Body of pancreas (tissue), 4 donors: ENCODE measurements around the gene NFATC2. TPM values are rescaled to one million over a fixed set of nuclear protein-coding genes. Genes with fewer than 3 reads are reported as not detected.

ENCODE experiments used
- ATAC-seq: fragments of 150-250 bp; one replicate; pipeline ENCODE4 v1.9.1; 2016
- DNase-seq, 4 donors: peaks; one replicate each; pipeline ENCODE4 v3.0.0-alpha.2; 2019
- H3K27ac ChIP-seq, 4 donors: fragments of 200-600 bp; sonication (generic); 1 replicate in 3 of 4; 2 replicates in 1 of 4; pipeline versions ENCODE4 v1.5.1 to v1.6.1; 2016 to 2019; ENCODE audit warnings: mild to moderate bottlenecking in 1 of 4, mixed read lengths in 1 of 4, moderate library complexity in 1 of 4
- H3K27me3 ChIP-seq, 2 donors: fragments of 200-600 bp; sonication (generic); one replicate each; pipeline ENCODE4 v1.6.0; 2016; ENCODE audit warnings: mild to moderate bottlenecking in 1 of 2
- H3K36me3 ChIP-seq, 2 donors: fragments of 200-600 bp; sonication (generic); replicated peaks in 1 of 2; 2 replicates each; pipeline ENCODE4 v1.5.1; 2016; ENCODE audit warnings: low read depth in 2 of 2; ENCODE audit not compliant: insufficient read depth in 1 of 2
- H3K4me1 ChIP-seq: fragments of 200-600 bp; sonication (generic); one replicate; pipeline ENCODE4 v1.6.0; 2016
- H3K4me3 ChIP-seq, 2 donors: fragments of 200-600 bp; sonication (generic); 1 replicate in 1 of 2; 2 replicates in 1 of 2; pipeline ENCODE4 v1.5.1; 2016 to 2019
- H3K9me3 ChIP-seq, 3 donors: fragments of 200-600 bp; sonication (generic); 1 replicate in 2 of 3; 2 replicates in 1 of 3; pipeline ENCODE4 v1.5.1; 2016
- POLR2A ChIP-seq, 3 donors: fragments of 450-650 bp; IDR thresholded peaks; one replicate each; pipeline ENCODE4 v1.6.1; 2016; ENCODE audit warnings: antibody characterized with exemption in 3 of 3, mild to moderate bottlenecking in 2 of 3
- WGBS, 2 donors: methylation state at CpG; one replicate each; pipeline ENCODE4 v1.1.5; 2017; 5-methylcytosine and 5-hydroxymethylcytosine counted together
- intact Hi-C: fragments of 100-400 bp; cut with DNase I; formaldehyde crosslinking; loops from one replicate; pipeline ENCODE4 v1.15.1; 2023
- total RNA-seq, 2 donors: library from RNA; depleted of rRNA; stranded (reverse); fragments of >200 nt; gene quantifications; one replicate each; pipeline ENCODE4 v1.1.0, GENCODE V29; 2016
- TF ChIP-seq, protein P1 (sequence below), 7 experiments: fragments of 450-650 bp in 4 of 7; fragments of 200-600 bp in 3 of 7; sonication (generic) in 3 of 7; IDR thresholded peaks; one replicate each; pipeline ENCODE4 v1.5.1; 2016 to 2019; ENCODE audit warnings: antibody characterized with exemption in 7 of 7

The NFATC2 gene
- total RNA-seq, 2 donors from 2014 or later, result 4.9 to 7.6 TPM

DNA sequence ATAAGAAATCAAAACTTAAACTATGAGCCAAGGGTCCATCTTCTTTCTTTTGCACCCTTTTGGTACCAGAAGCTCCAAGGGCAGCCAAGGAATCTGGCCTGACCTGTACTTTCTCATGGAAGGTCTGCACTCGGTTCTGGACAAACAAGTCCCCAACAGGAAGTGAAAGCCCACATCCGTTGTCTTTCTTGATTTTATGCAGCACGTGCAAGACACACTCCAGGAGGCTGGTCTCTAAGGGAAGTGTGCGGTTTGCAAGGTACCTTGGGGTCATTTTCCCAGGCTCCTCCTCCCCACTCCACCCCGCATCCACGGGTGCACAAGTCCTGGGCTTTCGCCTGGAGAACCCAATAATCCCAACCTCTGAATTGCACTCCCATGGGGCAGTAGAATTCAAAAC lies 101.9 kb downstream of the NFATC2 start:
- Histone ChIP-seq H3K9me3 (no peaks in the 10 kb centered on the region), H3K27me3 (no peaks in the 10 kb centered on the region), H3K27ac (no peak overlapping the region), H3K36me3 (no peaks in the 10 kb centered on the region), H3K4me1 (no peaks in the 10 kb centered on the region), H3K4me3 (no peak overlapping the region)
- DNase-seq (no peak), ATAC-seq (no peak)
- 64 to 71% methylated on average over 6 to 7 of the region's 7 CpGs for WGBS, 2 donors
- intact Hi-C loops, result no loop called here
- TF ChIP-seq POLR2A (IDR thresholded peaks at IDR 0.05), result no peak
- TF ChIP-seq, protein P1, sequence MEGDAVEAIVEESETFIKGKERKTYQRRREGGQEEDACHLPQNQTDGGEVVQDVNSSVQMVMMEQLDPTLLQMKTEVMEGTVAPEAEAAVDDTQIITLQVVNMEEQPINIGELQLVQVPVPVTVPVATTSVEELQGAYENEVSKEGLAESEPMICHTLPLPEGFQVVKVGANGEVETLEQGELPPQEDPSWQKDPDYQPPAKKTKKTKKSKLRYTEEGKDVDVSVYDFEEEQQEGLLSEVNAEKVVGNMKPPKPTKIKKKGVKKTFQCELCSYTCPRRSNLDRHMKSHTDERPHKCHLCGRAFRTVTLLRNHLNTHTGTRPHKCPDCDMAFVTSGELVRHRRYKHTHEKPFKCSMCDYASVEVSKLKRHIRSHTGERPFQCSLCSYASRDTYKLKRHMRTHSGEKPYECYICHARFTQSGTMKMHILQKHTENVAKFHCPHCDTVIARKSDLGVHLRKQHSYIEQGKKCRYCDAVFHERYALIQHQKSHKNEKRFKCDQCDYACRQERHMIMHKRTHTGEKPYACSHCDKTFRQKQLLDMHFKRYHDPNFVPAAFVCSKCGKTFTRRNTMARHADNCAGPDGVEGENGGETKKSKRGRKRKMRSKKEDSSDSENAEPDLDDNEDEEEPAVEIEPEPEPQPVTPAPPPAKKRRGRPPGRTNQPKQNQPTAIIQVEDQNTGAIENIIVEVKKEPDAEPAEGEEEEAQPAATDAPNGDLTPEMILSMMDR (IDR thresholded peaks at IDR 0.05), result no peak

DNA sequence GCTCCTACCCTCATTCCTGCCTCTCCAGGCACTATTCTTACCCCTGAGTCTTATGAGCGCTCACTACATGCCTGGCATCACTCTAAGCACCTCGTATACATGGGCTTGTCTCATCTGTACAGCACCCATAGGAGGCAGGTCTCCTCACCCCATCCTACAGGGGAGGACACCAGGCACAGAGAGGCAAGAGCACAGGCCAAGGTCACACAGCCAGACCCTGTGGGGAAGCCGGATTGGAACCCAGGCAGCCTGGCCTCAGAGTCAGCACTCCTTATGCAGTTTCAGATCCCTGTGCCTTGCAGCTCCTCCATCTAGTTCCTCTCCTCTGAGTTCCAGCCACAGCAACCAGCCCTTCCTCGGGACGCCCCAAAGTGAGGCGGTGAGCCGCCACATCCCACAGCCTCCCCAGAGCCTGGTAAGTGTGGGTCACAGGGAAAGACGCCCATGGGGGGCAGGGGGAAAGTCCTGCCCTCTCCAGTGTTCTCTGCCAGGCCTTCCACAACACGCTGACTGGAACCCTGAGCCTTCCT lies 103.3 kb downstream of the NFATC2 start:
- TF ChIP-seq, protein P1 (IDR thresholded peaks at IDR 0.05), result no peak
- no peak for TF ChIP-seq POLR2A (IDR thresholded peaks at IDR 0.05)
- no peaks in the 10 kb centered on the region for H3K36me3 ChIP-seq
- no peak for ATAC-seq
- intact Hi-C loops, result no loop called here
- H3K27me3 ChIP-seq, result no peaks in the 10 kb centered on the region
- H3K4me3 ChIP-seq, result no peak overlapping the region
- no peak for DNase-seq
- H3K27ac ChIP-seq, result no peak overlapping the region
- WGBS, 2 donors, result 84 to 100% methylated on average over 4 to 9 of the region's 9 CpGs
- no peaks in the 10 kb centered on the region for H3K4me1 ChIP-seq
- no peaks in the 10 kb centered on the region for H3K9me3 ChIP-seq

DNA sequence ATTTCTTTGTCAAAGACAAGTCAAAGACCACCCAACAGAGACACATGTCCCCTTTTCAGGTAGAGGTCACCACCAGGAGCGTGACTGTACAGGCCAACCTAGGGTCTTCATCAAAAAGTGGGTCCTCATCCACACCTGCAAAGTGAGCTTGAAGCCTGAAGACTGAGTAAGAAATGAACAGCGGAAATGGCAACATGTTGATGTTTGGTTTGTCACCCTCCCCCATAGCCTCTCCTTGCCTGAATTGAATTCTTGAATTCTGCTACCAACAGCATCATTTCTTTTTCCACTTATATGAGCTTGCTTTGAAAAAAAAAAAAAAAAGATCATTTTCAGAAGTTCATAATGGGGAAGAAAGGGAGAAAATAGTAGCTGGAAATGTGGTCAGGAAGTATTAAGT lies 104.4 kb downstream of the NFATC2 start:
- no peak for ATAC-seq
- intact Hi-C loops, result no loop called here
- no peak for TF ChIP-seq POLR2A (IDR thresholded peaks at IDR 0.05)
- TF ChIP-seq, protein P1 (IDR thresholded peaks at IDR 0.05), result no peak

DNA sequence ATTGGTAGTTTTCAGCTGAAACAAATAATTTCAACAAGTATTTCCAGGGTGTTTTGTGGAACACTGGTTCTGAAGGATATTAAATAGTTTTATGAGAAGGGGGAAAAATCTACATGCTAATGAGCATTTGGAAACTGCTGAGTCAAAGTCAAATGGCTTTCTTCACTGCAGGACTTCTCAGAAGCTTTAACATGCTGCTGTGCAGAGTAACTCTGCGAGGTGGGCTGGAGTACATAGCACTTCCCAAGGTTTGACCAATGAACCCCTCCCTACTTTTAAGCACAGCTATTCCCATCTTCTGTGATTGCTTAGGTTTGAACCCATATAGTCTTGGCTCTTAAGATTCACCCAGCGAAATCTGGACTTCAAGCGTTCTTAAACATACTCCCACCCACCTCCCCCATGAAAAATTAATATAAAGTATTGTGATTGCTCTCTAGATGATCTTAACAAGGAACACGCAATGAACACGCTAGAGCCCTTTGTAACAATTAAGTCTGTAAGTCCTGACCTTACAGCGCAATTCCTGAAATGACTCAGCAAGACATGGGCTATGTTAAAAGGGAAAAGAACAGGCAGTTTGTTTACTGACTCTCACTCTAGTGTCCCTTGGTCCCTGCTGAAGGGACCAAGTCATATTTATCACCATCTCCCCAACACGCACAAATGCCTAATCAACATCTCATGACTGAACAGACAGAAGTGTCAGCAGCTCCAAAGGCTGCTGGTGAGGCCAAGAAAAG lies 105.2 kb downstream of the NFATC2 start:
- intact Hi-C loops, result no loop called here
- Histone ChIP-seq H3K4me1 (no peaks in the 10 kb centered on the region), H3K4me3 (no peak overlapping the region), H3K27me3 (no peaks in the 10 kb centered on the region), H3K9me3 (no peaks in the 10 kb centered on the region), H3K27ac (no peak overlapping the region), H3K36me3 (no peaks in the 10 kb centered on the region)
- TF ChIP-seq, protein P1 (IDR thresholded peaks at IDR 0.05), result no peak
- no peak for TF ChIP-seq POLR2A (IDR thresholded peaks at IDR 0.05)
- WGBS, 2 donors, result 95% methylated on average over 7 of the region's 7 CpGs
- ATAC-seq (no peak), DNase-seq (no peak)

More for the DNA sequence above, 104.4 kb downstream of the NFATC2 start:
- Histone ChIP-seq H3K4me3 (no peak overlapping the region), H3K36me3 (no peaks in the 10 kb centered on the region), H3K4me1 (no peaks in the 10 kb centered on the region), H3K27me3 (no peaks in the 10 kb centered on the region), H3K27ac (no peak overlapping the region), H3K9me3 (no peaks in the 10 kb centered on the region)
- no peak for DNase-seq
- WGBS, 2 donors, result 94 to 100% methylated on average over 2 of the region's 2 CpGs
